GM18868 (cell line): ENCODE measurements around the gene PEX13.
A peak's percentile ranks its signal among the peaks of the same experiment; 100 is the strongest.

Experiments
- ATAC-seq: cut with Tn5 transposase; IDR thresholded peaks from one replicate; pipeline ENCODE4 v1.9.1; 2021; ENCODE audit warnings: mild to moderate bottlenecking, moderate library complexity; ENCODE audit not compliant: unreplicated experiment

Gene PEX13

DNA sequence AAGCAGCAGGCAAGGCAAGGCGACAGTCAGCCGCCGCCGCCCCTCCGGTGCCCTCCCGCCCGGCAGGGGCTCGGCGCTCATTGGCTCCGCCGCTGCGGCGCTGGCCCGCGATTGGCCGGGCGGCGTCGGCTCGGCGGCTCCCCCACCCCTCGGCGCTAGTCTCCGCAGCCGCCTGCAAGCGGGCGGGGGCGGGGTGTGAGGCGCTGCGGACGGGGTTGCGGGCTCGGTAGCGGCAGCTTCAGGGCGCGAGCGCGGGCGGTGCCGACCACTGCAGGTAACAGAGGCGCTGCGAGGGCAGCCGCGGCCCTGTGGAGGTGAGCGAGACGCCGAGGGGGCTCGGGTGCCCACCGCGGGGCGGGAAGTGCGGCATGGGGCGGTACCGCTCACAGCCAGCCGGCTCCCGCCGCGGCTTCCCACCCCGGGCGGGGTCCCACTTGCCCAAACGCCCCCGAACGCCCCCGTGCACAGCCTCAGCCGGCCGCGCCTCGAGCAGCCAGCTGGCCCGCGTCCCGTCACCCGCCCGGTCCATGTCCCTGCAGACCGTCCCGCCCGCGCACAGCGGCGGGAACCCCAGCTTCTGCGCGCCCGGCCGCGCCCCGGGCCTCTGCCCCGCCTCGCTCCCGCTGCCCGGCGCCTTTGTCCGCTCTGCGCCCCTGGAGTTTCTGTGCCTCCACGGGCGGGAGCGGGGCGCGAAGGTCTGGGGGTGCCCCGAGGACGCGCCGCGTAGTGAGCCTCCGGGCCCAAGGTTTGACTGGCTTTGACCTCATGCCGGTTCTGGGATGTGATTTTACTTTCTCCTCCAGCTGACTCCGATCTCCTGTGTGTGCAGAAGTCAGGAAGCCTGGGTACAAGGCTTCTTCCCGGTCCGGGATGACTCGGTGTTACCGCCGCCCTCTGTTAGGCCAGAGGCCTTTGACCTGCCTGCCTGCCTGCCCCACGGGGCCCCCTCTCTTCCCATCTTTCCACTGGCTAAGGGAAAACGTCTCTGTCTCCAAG is 48.5 kb downstream of the PEX13 start, which contains the start of gene SANBR:
SANBR (plus strand) TSS at position 158 of the 996 bp plus-strand sequence. CDS start 4,480 bp downstream, outside the sequence.
- ATAC-seq, result peak; percentile 98

DNA sequence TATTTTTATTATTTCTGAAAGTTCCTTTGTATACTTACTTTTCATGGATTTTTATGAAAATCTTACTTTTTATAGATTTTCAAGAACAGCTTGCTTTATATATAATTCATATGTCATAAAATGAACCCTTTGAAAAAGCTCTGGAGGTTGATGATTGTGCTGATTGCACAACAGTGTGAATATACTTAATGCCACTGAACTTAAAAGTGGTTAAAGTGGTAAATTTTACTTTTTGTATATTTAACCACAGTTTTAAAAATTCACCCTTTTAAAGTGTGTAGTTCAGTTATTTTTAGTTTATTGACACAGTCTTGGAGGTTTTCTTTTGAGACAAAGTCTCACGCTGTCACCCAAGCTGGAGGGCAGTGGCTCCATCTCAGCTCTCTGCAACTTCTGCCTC is 56.6 kb downstream of the PEX13 start:
- no peak for ATAC-seq

DNA sequence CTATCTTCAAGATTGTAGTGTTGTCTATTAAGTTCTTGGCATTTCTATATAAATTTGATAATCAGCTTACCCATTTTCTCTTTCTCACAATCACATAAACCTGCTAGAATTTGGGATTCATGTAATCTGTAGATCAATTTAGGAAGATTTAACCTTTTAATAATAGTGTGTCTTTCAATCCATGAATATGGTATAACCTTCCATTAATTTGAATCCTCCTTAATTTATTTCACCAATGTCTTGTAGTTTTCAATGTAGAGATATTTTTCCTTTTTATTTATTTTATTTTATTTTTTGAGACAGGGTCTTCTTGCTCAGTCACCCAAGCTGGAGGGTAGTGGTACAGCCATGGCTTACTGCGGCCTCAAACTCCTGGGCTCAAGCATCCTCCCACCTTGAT is 68.4 kb downstream of the PEX13 start:
- no peak for ATAC-seq

DNA sequence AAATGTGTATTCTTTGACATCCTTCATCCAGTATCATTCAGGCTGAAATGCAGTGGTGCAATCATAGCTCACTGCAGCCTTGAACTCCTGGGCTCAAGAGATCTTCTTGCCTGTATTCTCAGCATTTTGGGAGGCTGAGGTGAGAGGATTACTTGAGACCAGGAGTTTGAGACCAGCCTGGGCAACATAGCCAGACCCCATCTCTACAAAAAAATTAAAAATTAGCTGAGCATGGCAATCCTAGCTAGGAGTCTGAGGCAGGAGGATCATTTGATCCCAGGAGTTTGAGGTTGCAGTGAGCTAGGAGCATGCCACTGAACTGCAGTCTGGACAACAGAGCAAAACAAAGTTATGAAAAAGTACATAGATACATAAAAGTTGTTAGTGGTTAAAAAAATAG is 72.3 kb downstream of the PEX13 start:
- no peak for ATAC-seq

DNA sequence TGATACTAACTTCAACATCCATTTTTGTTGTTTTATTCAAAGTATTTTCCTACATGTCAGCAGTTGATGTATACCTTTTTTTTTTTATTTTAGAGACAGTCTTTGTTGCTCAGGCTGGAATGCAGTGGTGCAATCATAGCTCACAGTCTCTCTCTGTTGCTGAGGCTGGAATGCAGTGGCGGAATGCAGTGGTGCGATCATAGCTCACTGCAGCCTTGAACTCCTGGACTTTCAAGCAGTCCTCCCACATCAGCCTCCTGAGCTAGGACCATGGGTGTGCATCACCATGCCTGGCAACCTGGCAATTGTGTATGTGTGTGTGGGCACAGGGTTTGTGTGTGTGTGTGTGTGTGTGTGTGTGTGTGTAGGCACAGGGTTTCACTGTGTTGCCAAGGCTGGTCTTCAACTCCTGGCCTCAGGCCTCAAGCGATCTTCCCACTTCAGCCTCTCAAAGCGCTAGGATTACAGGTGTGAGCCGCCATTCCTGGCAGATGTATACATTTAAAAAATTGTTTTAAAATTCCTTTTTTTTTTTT is 72.9 kb downstream of the PEX13 start:
- ATAC-seq, result no peak

DNA sequence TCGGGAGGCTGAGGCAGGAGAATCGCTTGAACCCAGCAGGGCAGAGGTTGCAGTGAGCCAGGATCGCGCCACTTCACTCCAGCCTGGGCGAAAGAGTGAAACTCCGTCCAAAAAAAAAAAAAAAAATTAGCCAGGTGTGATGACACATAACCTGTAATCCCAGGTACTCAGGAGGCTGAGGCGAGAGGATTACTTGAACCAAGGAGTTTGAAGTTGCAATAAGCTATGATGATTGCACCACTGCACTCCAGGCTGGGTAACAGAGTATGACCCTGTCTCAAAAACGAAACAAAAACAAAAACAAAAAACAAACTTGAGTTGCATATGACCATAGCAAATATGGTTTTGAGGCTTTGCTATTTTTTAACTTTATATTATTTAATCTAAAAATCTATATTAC is 74.0 kb downstream of the PEX13 start:
- ATAC-seq, result no peak

DNA sequence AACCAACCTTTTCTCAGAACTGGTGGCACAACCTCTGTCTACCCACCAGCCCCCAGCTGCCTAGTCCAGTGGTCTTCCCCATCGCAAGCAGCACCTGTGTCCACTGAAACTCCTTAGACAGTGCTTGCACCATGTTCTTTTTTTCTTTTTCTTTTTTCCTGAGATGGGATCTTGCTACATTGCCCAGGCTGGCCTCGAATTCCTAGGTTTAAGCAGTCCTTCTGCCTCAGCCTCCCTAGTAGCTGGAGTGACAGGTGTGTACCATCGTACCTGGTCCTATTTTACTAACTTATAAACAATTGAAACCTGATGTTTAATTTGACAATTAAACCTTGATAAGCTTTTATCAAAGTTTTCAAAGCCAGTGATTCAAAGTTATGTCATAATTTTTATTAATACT is 78.9 kb downstream of the PEX13 start:
- no peak for ATAC-seq

DNA sequence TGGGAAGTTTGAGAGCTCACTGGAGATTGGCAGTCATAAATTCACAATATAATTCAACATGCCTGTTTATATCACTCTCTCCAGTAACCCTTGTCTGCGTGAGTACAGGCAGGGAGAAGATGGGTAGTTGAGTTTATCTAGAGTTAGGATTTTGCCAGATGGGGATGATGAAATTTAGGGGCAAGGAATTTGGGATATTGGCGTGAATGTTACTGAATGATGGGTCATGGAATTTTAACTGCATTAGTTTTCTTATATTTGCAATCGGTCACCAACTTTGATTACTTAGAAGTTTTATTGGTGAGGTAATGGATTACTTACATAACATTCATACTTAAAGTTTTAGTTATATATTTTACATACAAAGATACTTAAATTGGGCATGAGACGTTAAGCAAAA is 83.3 kb downstream of the PEX13 start:
- ATAC-seq, result no peak
